ENCODE measurements around the gene TCEANC2. TPM values are rescaled to one million over a fixed set of nuclear protein-coding genes. Genes with fewer than 3 reads are reported as not detected.
A peak's percentile ranks its signal among the peaks of the same experiment; 100 is the strongest.

Gene TCEANC2
- polyA plus RNA-seq, 4 donors = 1.3 to 5.1 (median 1.9) TPM

GRCh38 chr1:54010415-54011117 lies 42.8 kb upstream of the TCEANC2 start:
- Histone ChIP-seq H3K27me3 (ENCODE audit: control insufficient read depth in 3 of 3, insufficient read depth in 3 of 3, low read length in 3 of 3) (peaks cover 0 to 4% (median 0%) of the 10 kb centered on the region in 3 donors), H3K27ac (ENCODE audit: low read depth in 1 of 3, low read length in 2 of 3) (no peak overlapping the region), H3K4me1 (ENCODE audit: control insufficient read depth in 3 of 3, insufficient read depth in 2 of 3, low read depth in 1 of 3, low read length in 2 of 3) (peaks cover 0 to 15% (median 0%) of the 10 kb centered on the region in 3 donors), H3K36me3 (ENCODE audit: control insufficient read depth in 3 of 3, insufficient read depth in 2 of 3, low read depth in 1 of 3, low read length in 3 of 3) (no peaks in the 10 kb centered on the region), H3K4me3 (ENCODE audit: low read depth in 1 of 3, low read length in 3 of 3) (no peak overlapping the region), H3K9me3 (ENCODE audit: control insufficient read depth in 2 of 2, insufficient read depth in 1 of 2, low read depth in 1 of 2, low read length in 1 of 2) (no peaks in the 10 kb centered on the region)
- FAIRE-seq (no peak), DNase-seq (no peak)
- 64 to 88% (median 81%) methylated on average over 4 to 5 of the region's 5 CpGs for WGBS, 3 donors

GRCh38 chr1:54011316-54012007 lies 41.9 kb upstream of the TCEANC2 start:
- Histone ChIP-seq H3K27me3 (ENCODE audit: control insufficient read depth in 3 of 3, insufficient read depth in 3 of 3, low read length in 3 of 3) (peaks cover 0 to 4% (median 0%) of the 10 kb centered on the region in 3 donors), H3K4me1 (ENCODE audit: control insufficient read depth in 3 of 3, insufficient read depth in 2 of 3, low read depth in 1 of 3, low read length in 2 of 3) (peaks cover 0 to 23% (median 0%) of the 10 kb centered on the region in 3 donors), H3K9me3 (ENCODE audit: control insufficient read depth in 2 of 2, insufficient read depth in 1 of 2, low read depth in 1 of 2, low read length in 1 of 2) (no peaks in the 10 kb centered on the region), H3K27ac (ENCODE audit: low read depth in 1 of 3, low read length in 2 of 3) (no peak overlapping the region), H3K36me3 (ENCODE audit: control insufficient read depth in 3 of 3, insufficient read depth in 2 of 3, low read depth in 1 of 3, low read length in 3 of 3) (no peaks in the 10 kb centered on the region), H3K4me3 (ENCODE audit: low read depth in 1 of 3, low read length in 3 of 3) (no peak overlapping the region)
- no peak for DNase-seq
- WGBS, 3 donors = 82 to 88% (median 85%) methylated on average over 9 of the region's 9 CpGs
- FAIRE-seq = no peak

- Histone ChIP-seq H3K9me3 (ENCODE audit: control insufficient read depth in 2 of 2, insufficient read depth in 1 of 2, low read depth in 1 of 2, low read length in 1 of 2) (no peaks in the 10 kb centered on the region), H3K27ac (ENCODE audit: low read depth in 1 of 3, low read length in 2 of 3) (no peak overlapping the region), H3K36me3 (ENCODE audit: control insufficient read depth in 3 of 3, insufficient read depth in 2 of 3, low read depth in 1 of 3, low read length in 3 of 3) (no peaks in the 10 kb centered on the region), H3K27me3 (ENCODE audit: control insufficient read depth in 3 of 3, insufficient read depth in 3 of 3, low read length in 3 of 3) (peaks cover 0 to 4% (median 0%) of the 10 kb centered on the region in 3 donors), H3K4me1 (ENCODE audit: control insufficient read depth in 3 of 3, insufficient read depth in 2 of 3, low read depth in 1 of 3, low read length in 2 of 3) (peaks cover 0 to 26% (median 0%) of the 10 kb centered on the region in 3 donors), H3K4me3 (ENCODE audit: low read depth in 1 of 3, low read length in 3 of 3) (no peak overlapping the region)
- WGBS, 3 donors = 89 to 91% (median 91%) methylated on average over 9 of the region's 9 CpGs
- FAIRE-seq (no peak), DNase-seq (no peak)
Measured at GRCh38 chr1:54012008-54012325, 41.4 kb upstream of the TCEANC2 start.

GRCh38 chr1:54012863-54013262 lies 40.5 kb upstream of the TCEANC2 start:
- no peak for FAIRE-seq
- DNase-seq = no peak
- no peak overlapping the region for H3K27ac ChIP-seq (ENCODE audit: low read depth in 1 of 3, low read length in 2 of 3)
- H3K9me3 ChIP-seq (ENCODE audit: control insufficient read depth in 2 of 2, insufficient read depth in 1 of 2, low read depth in 1 of 2, low read length in 1 of 2) = no peaks in the 10 kb centered on the region
- 74 to 88% (median 84%) methylated on average over 8 of the region's 8 CpGs for WGBS, 3 donors
- no peaks in the 10 kb centered on the region for H3K36me3 ChIP-seq (ENCODE audit: control insufficient read depth in 3 of 3, insufficient read depth in 2 of 3, low read depth in 1 of 3, low read length in 3 of 3)
- peaks cover 0 to 4% (median 0%) of the 10 kb centered on the region in 3 donors for H3K27me3 ChIP-seq (ENCODE audit: control insufficient read depth in 3 of 3, insufficient read depth in 3 of 3, low read length in 3 of 3)
- peaks cover 0 to 31% (median 0%) of the 10 kb centered on the region in 3 donors for H3K4me1 ChIP-seq (ENCODE audit: control insufficient read depth in 3 of 3, insufficient read depth in 2 of 3, low read depth in 1 of 3, low read length in 2 of 3)
- H3K4me3 ChIP-seq (ENCODE audit: low read depth in 1 of 3, low read length in 3 of 3) = no peak overlapping the region

- Histone ChIP-seq H3K36me3 (ENCODE audit: control insufficient read depth in 3 of 3, insufficient read depth in 2 of 3, low read depth in 1 of 3, low read length in 3 of 3) (no peaks in the 10 kb centered on the region), H3K27ac (ENCODE audit: low read depth in 1 of 3, low read length in 2 of 3) (no peak overlapping the region), H3K9me3 (ENCODE audit: control insufficient read depth in 2 of 2, insufficient read depth in 1 of 2, low read depth in 1 of 2, low read length in 1 of 2) (no peaks in the 10 kb centered on the region), H3K27me3 (ENCODE audit: control insufficient read depth in 3 of 3, insufficient read depth in 3 of 3, low read length in 3 of 3) (peaks cover 0 to under 1% (median 0%) of the 10 kb centered on the region in 3 donors), H3K4me1 (ENCODE audit: control insufficient read depth in 3 of 3, insufficient read depth in 2 of 3, low read depth in 1 of 3, low read length in 2 of 3) (peaks cover 0 to 34% (median 0%) of the 10 kb centered on the region in 3 donors), H3K4me3 (ENCODE audit: low read depth in 1 of 3, low read length in 3 of 3) (no peak overlapping the region)
- no peak for FAIRE-seq
- peak in 1 of 2 donors; percentile 58 for DNase-seq
- WGBS, 3 donors = 72 to 79% (median 79%) methylated on average over 8 of the region's 8 CpGs
Measured at GRCh38 chr1:54013393-54014008, 39.9 kb upstream of the TCEANC2 start.

GRCh38 chr1:54014009-54014629 lies 39.3 kb upstream of the TCEANC2 start:
- H3K4me3 ChIP-seq (ENCODE audit: low read depth in 1 of 3, low read length in 3 of 3) = no peak overlapping the region
- DNase-seq (no peak), FAIRE-seq (no peak)
- H3K9me3 ChIP-seq (ENCODE audit: control insufficient read depth in 2 of 2, insufficient read depth in 1 of 2, low read depth in 1 of 2, low read length in 1 of 2) = no peaks in the 10 kb centered on the region
- no peak overlapping the region for H3K27ac ChIP-seq (ENCODE audit: low read depth in 1 of 3, low read length in 2 of 3)
- no peaks in the 10 kb centered on the region for H3K36me3 ChIP-seq (ENCODE audit: control insufficient read depth in 3 of 3, insufficient read depth in 2 of 3, low read depth in 1 of 3, low read length in 3 of 3)
- WGBS, 3 donors = 62 to 68% (median 66%) methylated on average over 16 to 17 of the region's 17 CpGs
- H3K27me3 ChIP-seq (ENCODE audit: control insufficient read depth in 3 of 3, insufficient read depth in 3 of 3, low read length in 3 of 3) = no peaks in the 10 kb centered on the region
- H3K4me1 ChIP-seq (ENCODE audit: control insufficient read depth in 3 of 3, insufficient read depth in 2 of 3, low read depth in 1 of 3, low read length in 2 of 3) = peaks cover 0 to 34% (median 0%) of the 10 kb centered on the region in 3 donors

- 43 to 53% (median 45%) methylated on average over 8 of the region's 8 CpGs for WGBS, 3 donors
- Histone ChIP-seq H3K4me3 (ENCODE audit: low read depth in 1 of 3, low read length in 3 of 3) (no peak overlapping the region), H3K27ac (ENCODE audit: low read depth in 1 of 3, low read length in 2 of 3) (no peak overlapping the region), H3K36me3 (ENCODE audit: control insufficient read depth in 3 of 3, insufficient read depth in 2 of 3, low read depth in 1 of 3, low read length in 3 of 3) (no peaks in the 10 kb centered on the region), H3K9me3 (ENCODE audit: control insufficient read depth in 2 of 2, insufficient read depth in 1 of 2, low read depth in 1 of 2, low read length in 1 of 2) (no peaks in the 10 kb centered on the region), H3K4me1 (ENCODE audit: control insufficient read depth in 3 of 3, insufficient read depth in 2 of 3, low read depth in 1 of 3, low read length in 2 of 3) (peaks cover 0 to 34% (median 0%) of the 10 kb centered on the region in 3 donors), H3K27me3 (ENCODE audit: control insufficient read depth in 3 of 3, insufficient read depth in 3 of 3, low read length in 3 of 3) (no peaks in the 10 kb centered on the region)
- no peak for FAIRE-seq
- peak; percentile 64 to 76 for DNase-seq
Measured at GRCh38 chr1:54016343-54017282, 36.8 kb upstream of the TCEANC2 start.

Measured in small intestine (tissue), 7 donors.